Astrocyte (in vitro differentiated cells and primary cell): ENCODE data around the gene TYROBP. TPM values are rescaled to one million over a fixed set of nuclear protein-coding genes. Genes with fewer than 3 reads are reported as not detected.

Source experiments
- DNase-seq: peaks from one replicate; pipeline ENCODE4 v3.0.0-alpha.2; 2010; ENCODE audit warnings: low read depth
- FAIRE-seq: peaks from 2 replicates; lab custom pipeline; 2011; peaks lifted over from hg19 to GRCh38; lab: Jason Lieb, UNC
- H2AFZ ChIP-seq: 2 replicates; pipeline ENCODE4 v1.6.0; 2012; ENCODE audit warnings: low read depth, low read length, inconsistent platforms
- H3K27ac ChIP-seq: 2 replicates; pipeline ENCODE4 v1.5.1; 2011; ENCODE audit warnings: low read depth, low read length, inconsistent platforms
- H3K27me3 ChIP-seq: 2 replicates; pipeline ENCODE4 v1.6.0; 2011; ENCODE audit warnings: low read length, inconsistent platforms; ENCODE audit not compliant: insufficient read depth
- H3K36me3 ChIP-seq: 2 replicates; pipeline ENCODE4 v1.5.1; 2011; ENCODE audit warnings: low read length, inconsistent platforms; ENCODE audit not compliant: insufficient read depth
- H3K4me1 ChIP-seq: 2 replicates; pipeline ENCODE4 v1.5.1; 2011; ENCODE audit warnings: low read length, inconsistent platforms; ENCODE audit not compliant: insufficient read depth
- H3K4me2 ChIP-seq: 2 replicates; pipeline ENCODE4 v1.6.0; 2012; ENCODE audit warnings: low read length, inconsistent platforms
- H3K4me3 ChIP-seq: 2 replicates; pipeline ENCODE4 v1.5.1; 2011; ENCODE audit warnings: low read depth, mild to moderate bottlenecking, low read length, inconsistent platforms; ENCODE audit not compliant: insufficient read depth
- H3K79me2 ChIP-seq: 2 replicates; pipeline ENCODE4 v1.6.0; 2012; ENCODE audit warnings: mild to moderate bottlenecking, low read length, inconsistent platforms; ENCODE audit not compliant: insufficient read depth
- H3K9ac ChIP-seq: 2 replicates; pipeline ENCODE4 v1.6.0; 2012; ENCODE audit warnings: mild to moderate bottlenecking, low read length, inconsistent platforms
- H3K9me3 ChIP-seq: 2 replicates; pipeline ENCODE4 v1.5.1; 2012; ENCODE audit warnings: low read depth, mild to moderate bottlenecking, low read length, inconsistent platforms; ENCODE audit not compliant: insufficient read depth
- H4K20me1 ChIP-seq: 2 replicates; pipeline ENCODE4 v1.6.0; 2012; ENCODE audit warnings: low read length, inconsistent platforms; ENCODE audit not compliant: insufficient read depth
- H3K27ac Mint-ChIP-seq: one replicate; pipeline ENCODE4 v1.8.0; 2021; ENCODE audit warnings: mild to moderate bottlenecking, mixed read lengths; ENCODE audit not compliant: unreplicated experiment
- H3K27me3 Mint-ChIP-seq: one replicate; pipeline ENCODE4 v1.8.0; 2021; ENCODE audit warnings: low read depth, mixed read lengths; ENCODE audit not compliant: unreplicated experiment
- H3K36me3 Mint-ChIP-seq: one replicate; pipeline ENCODE4 v1.8.0; 2021; ENCODE audit warnings: low read depth, mixed read lengths; ENCODE audit not compliant: unreplicated experiment
- H3K4me1 Mint-ChIP-seq: one replicate; pipeline ENCODE4 v1.8.0; 2021; ENCODE audit warnings: low read depth, mixed read lengths; ENCODE audit not compliant: unreplicated experiment
- H3K4me3 Mint-ChIP-seq: one replicate; pipeline ENCODE4 v1.8.0; 2021; ENCODE audit warnings: mild to moderate bottlenecking, moderate library complexity, mixed read lengths; ENCODE audit not compliant: unreplicated experiment
- H3K9me3 Mint-ChIP-seq: one replicate; pipeline ENCODE4 v1.8.0; 2021; ENCODE audit warnings: mild to moderate bottlenecking, mixed read lengths; ENCODE audit not compliant: unreplicated experiment
- CTCF ChIP-seq: IDR thresholded peaks from 2 replicates; pipeline ENCODE4 v1.5.1; 2011; ENCODE audit warnings: low read depth, mild to moderate bottlenecking, inconsistent platforms, low read length, moderate library complexity; ENCODE audit not compliant: insufficient read depth
- EZH2 ChIP-seq: IDR thresholded peaks from 2 replicates; pipeline ENCODE4 v1.6.1; 2012; ENCODE audit warnings: mild to moderate bottlenecking, low read length, inconsistent platforms; ENCODE audit not compliant: insufficient read depth
- total RNA-seq: library from RNA; stranded (reverse); gene quantifications from 2 replicates; pipeline ENCODE4 v1.2.1, GENCODE V29; 2021

The TYROBP gene
- total RNA-seq, 1 donor from 2014 or later = not detected

- peaks cover 5% of the 10 kb centered on the region for H4K20me1 ChIP-seq
- no peak overlapping the region for H3K4me2 ChIP-seq
- H3K27me3 ChIP-seq = no peaks in the 10 kb centered on the region
- Mint-ChIP-seq H3K36me3 (peaks cover 24% of the 10 kb centered on the region), H3K27ac (no peak overlapping the region), H3K4me1 (no peaks in the 10 kb centered on the region), H3K9me3 (no peaks in the 10 kb centered on the region), H3K27me3 (peaks cover 5% of the 10 kb centered on the region), H3K4me3 (no peak overlapping the region)
- H3K9ac ChIP-seq = no peak overlapping the region
- no peak for FAIRE-seq
- no peak for DNase-seq
- no peaks in the 10 kb centered on the region for H3K79me2 ChIP-seq
- H3K4me1 ChIP-seq = no peaks in the 10 kb centered on the region
- TF ChIP-seq CTCF = no peak
- no peak for TF ChIP-seq EZH2
- H2AFZ ChIP-seq = no peak overlapping the region
- peaks cover 5% of the 10 kb centered on the region for H3K36me3 ChIP-seq
- no peaks in the 10 kb centered on the region for H3K9me3 ChIP-seq
- no peak overlapping the region for H3K4me3 ChIP-seq
- H3K27ac ChIP-seq = no peak overlapping the region
Observed at GRCh38 chr19:35885904-35886303, 22.2 kb downstream of the TYROBP start.

GRCh38 chr19:35885225-35885738 is 22.8 kb downstream of the TYROBP start:
- H3K9ac ChIP-seq = no peak overlapping the region

More at GRCh38 chr19:35885225-35885738, 22.8 kb downstream of the TYROBP start:
- Mint-ChIP-seq H3K27ac (no peak overlapping the region), H3K36me3 (peaks cover 21% of the 10 kb centered on the region), H3K9me3 (no peaks in the 10 kb centered on the region), H3K27me3 (peaks cover 5% of the 10 kb centered on the region), H3K4me3 (no peak overlapping the region), H3K4me1 (no peaks in the 10 kb centered on the region)
- H3K27me3 ChIP-seq = no peaks in the 10 kb centered on the region
- no peaks in the 10 kb centered on the region for H3K4me1 ChIP-seq
- TF ChIP-seq CTCF (no peak), EZH2 (no peak)
- DNase-seq (no peak), FAIRE-seq (no peak)
- no peaks in the 10 kb centered on the region for H3K9me3 ChIP-seq
- H3K79me2 ChIP-seq = no peaks in the 10 kb centered on the region
- peaks cover 5% of the 10 kb centered on the region for H4K20me1 ChIP-seq
- H3K36me3 ChIP-seq = peaks cover 5% of the 10 kb centered on the region
- no peak overlapping the region for H2AFZ ChIP-seq
- H3K27ac ChIP-seq = no peak overlapping the region
- H3K4me3 ChIP-seq = no peak overlapping the region
- H3K4me2 ChIP-seq = no peak overlapping the region
